HepG2 (cell line): ENCODE measurements around the gene EIF4G1. TPM values are rescaled to one million over a fixed set of nuclear protein-coding genes. Genes with fewer than 3 reads are reported as not detected.

Source experiments
- ATAC-seq: fragments of 200-7000 bp; cut with Tn5 transposase; 3 replicates; pipeline ENCODE4 v1.9.1; 2020; ENCODE audit warnings: mild to moderate bottlenecking, moderate library complexity
- BruUV-seq: library from RNA; stranded (reverse); fragments of 400-500 nt; replicated peaks from 2 replicates; lab custom pipeline; 2021; lab: Mats Ljungman, UMichigan
- CTCF ChIA-PET: fragments of 300-600 bp; formaldehyde crosslinking; extraction: SDS; loops from one replicate; lab custom pipeline; 2021; ENCODE audit warnings: low total read pairs, inconsistent platforms, low intra/inter-chr PET ratio; lab: Yijun Ruan, JAX
- POLR2A ChIA-PET: fragments of 350-600 bp; sonication (Branson Sonifier 250); formaldehyde crosslinking; loops from one replicate; lab custom pipeline; 2020; ENCODE audit warnings: antibody characterized with exemption, inconsistent platforms; lab: Yijun Ruan, JAX
- DNase-seq: peaks from one replicate; pipeline ENCODE4 v3.0.0-alpha.2; 2015; ENCODE audit warnings: low spot score
- FAIRE-seq: peaks from 3 replicates; lab custom pipeline; 2011; peaks lifted over from hg19 to GRCh38; lab: Jason Lieb, UNC
- H2AFZ ChIP-seq: one replicate; pipeline ENCODE4 v1.6.1; 2011; ENCODE audit warnings: low read length, inconsistent platforms
- H3K27ac ChIP-seq: fragments of 300-600 bp; 3 replicates; pipeline ENCODE4 v1.8.0; 2011; ENCODE audit warnings: mixed run types, mild to moderate bottlenecking, mixed read lengths, low read length, inconsistent platforms; ENCODE audit not compliant: insufficient read depth; ENCODE audit errors: extremely low read length
- H3K27me3 ChIP-seq, 2 experiments: fragments of 200-600 bp in 1 of 2; 2 replicates in 1 of 2; 3 replicates in 1 of 2; pipeline versions ENCODE4 v1.6.0 to v1.8.0; 2011; ENCODE audit warnings: low read length in 2 of 2, mild to moderate bottlenecking in 2 of 2, moderate library complexity in 2 of 2, inconsistent platforms in 1 of 2; ENCODE audit not compliant: insufficient read depth in 2 of 2, control insufficient read depth in 1 of 2
- H3K36me3 ChIP-seq, 2 experiments: fragments of 200-600 bp in 1 of 2; replicated peaks in 1 of 2; 2 replicates in 1 of 2; 3 replicates in 1 of 2; pipeline versions ENCODE4 v1.5.1 to v1.8.0; 2011; ENCODE audit warnings: low read length in 2 of 2, inconsistent platforms in 1 of 2; ENCODE audit not compliant: insufficient read depth in 2 of 2, control insufficient read depth in 1 of 2
- H3K4me1 ChIP-seq: 2 replicates; pipeline ENCODE4 v1.5.1; 2012; ENCODE audit warnings: low read length, inconsistent platforms; ENCODE audit not compliant: insufficient read depth
- H3K4me2 ChIP-seq: 2 replicates; pipeline ENCODE4 v1.6.0; 2011; ENCODE audit warnings: low read depth, low read length, inconsistent platforms
- H3K4me3 ChIP-seq, 3 experiments: fragments of 200-600 bp in 1 of 3; sonication (generic), shearing (Covaris generic) in 1 of 3; replicated peaks in 1 of 3; 2 replicates each; pipeline ENCODE4 v1.5.1; 2011 to 2016; ENCODE audit warnings: low read length in 3 of 3, inconsistent platforms in 2 of 3, low read depth in 2 of 3, mild to moderate bottlenecking in 2 of 3, control low read depth in 1 of 3, mixed read lengths in 1 of 3; ENCODE audit not compliant: insufficient read depth in 1 of 3
- H3K79me2 ChIP-seq: one replicate; pipeline ENCODE4 v1.6.1; 2011; ENCODE audit warnings: low read length, inconsistent platforms; ENCODE audit not compliant: insufficient read depth
- H3K9ac ChIP-seq: 2 replicates; pipeline ENCODE4 v1.6.0; 2011; ENCODE audit warnings: mild to moderate bottlenecking, low read depth, low read length, inconsistent platforms; ENCODE audit not compliant: insufficient read depth
- H3K9me3 ChIP-seq: 2 replicates; pipeline ENCODE4 v1.5.1; 2012; ENCODE audit warnings: mild to moderate bottlenecking, low read length
- H4K20me1 ChIP-seq: 2 replicates; pipeline ENCODE4 v1.6.0; 2011; ENCODE audit warnings: inconsistent platforms, mild to moderate bottlenecking, low read length, moderate library complexity; ENCODE audit not compliant: insufficient read depth
- ASH2L ChIP-seq: fragments of 300-600, 200-600 bp; sonication (generic); IDR thresholded peaks from 2 replicates; pipeline ENCODE4 v1.7.0; 2017; ENCODE audit warnings: low read depth, mild to moderate bottlenecking, moderate library complexity, mixed read lengths, low read length; ENCODE audit not compliant: insufficient read length
- CHD4 ChIP-seq: fragments of 200-600 bp; sonication (generic); IDR thresholded peaks from 2 replicates; pipeline ENCODE4 v1.7.0; 2017; ENCODE audit warnings: mild to moderate bottlenecking, low read length, borderline replicate concordance
- FOSL1 ChIP-seq: sonication (generic); formaldehyde crosslinking; IDR thresholded peaks from 2 replicates; pipeline ENCODE4 v1.9.0; 2021; ENCODE audit warnings: missing genetic modification reagents, borderline replicate concordance
- HNRNPH1 ChIP-seq: fragments of 200-400 bp; formaldehyde crosslinking; optimal IDR thresholded peaks from 2 replicates; pipeline ENCODE3; 2017; ENCODE audit warnings: mild to moderate bottlenecking, low read depth, low read length
- NR3C1 ChIP-seq: sonication (generic); formaldehyde crosslinking; IDR thresholded peaks from 2 replicates; pipeline ENCODE4 v1.4.0; 2020; ENCODE audit warnings: missing genetic modification reagents
- PPARG ChIP-seq: conservative IDR thresholded peaks from 2 replicates; pipeline ENCODE4 v1.6.1; 2016; ENCODE audit warnings: missing biosample characterization, missing genetic modification reagents
- PRPF4 ChIP-seq: fragments of 200-400 bp; formaldehyde crosslinking; IDR thresholded peaks from 2 replicates; pipeline ENCODE4 v1.6.1; 2016; ENCODE audit warnings: low read length, low read depth; ENCODE audit not compliant: poor library complexity, severe bottlenecking
- RELA ChIP-seq: sonication (generic); formaldehyde crosslinking; IDR thresholded peaks from 2 replicates; pipeline ENCODE4 v1.4.0; 2020; ENCODE audit warnings: missing genetic modification reagents
- RXRB ChIP-seq: IDR thresholded peaks from 2 replicates; pipeline ENCODE4 v1.6.1; 2016; ENCODE audit warnings: borderline replicate concordance, missing genetic modification reagents, missing compliant biosample characterization
- ZFP90 ChIP-seq: sonication (generic); formaldehyde crosslinking; IDR thresholded peaks from 2 replicates; pipeline ENCODE4 v1.8.0; 2022; ENCODE audit warnings: missing genetic modification reagents, mild to moderate bottlenecking, inconsistent platforms, borderline replicate concordance
- ZNF253 ChIP-seq: sonication (generic); formaldehyde crosslinking; IDR thresholded peaks from 2 replicates; pipeline ENCODE4 v1.8.0; 2022; ENCODE audit warnings: mild to moderate bottlenecking, missing genetic modification reagents, borderline replicate concordance
- ZNF607 ChIP-seq: sonication (generic); formaldehyde crosslinking; IDR thresholded peaks from 2 replicates; pipeline ENCODE4 v1.5.1; 2020; ENCODE audit warnings: missing genetic modification reagents, mild to moderate bottlenecking, borderline replicate concordance
- WGBS: methylation state at CpG from one replicate; pipeline ENCODE4 v1.1.6; 2017; ENCODE audit warnings: low lambda C conversion rate; 5-methylcytosine and 5-hydroxymethylcytosine counted together
- in situ Hi-C: cut with HindIII; loops from 2 replicates; pipeline ENCODE4 v1.10.0; 2017; ENCODE audit warnings: low pct_unique_long_range_greater_than_20kb; ENCODE audit not compliant: extremely low pct_ligation_motif_present
- intact Hi-C: fragments of 100-400 bp; cut with micrococcal nuclease; formaldehyde crosslinking; loops from one replicate; pipeline ENCODE4 v1.10.0; 2022; ENCODE audit not compliant: unreplicated experiment
- polyA plus RNA-seq, 8 experiments: library from polyadenylated mRNA; depleted of rRNA in 3 of 8; stranded (reverse) in 7 of 8; unstranded in 1 of 8; fragments of >200 nt; fragmentation: Illumina TruSeq in 4 of 8; extraction: Trizol in 4 of 8; gene quantifications; 2 replicates each; pipeline versions ENCODE4 v1.2.1 to v1.2.3, GENCODE V29; 2011 to 2016; ENCODE audit warnings: low read depth in 4 of 8, missing spikeins in 1 of 8, mixed read lengths in 1 of 8; ENCODE audit not compliant: insufficient read depth in 1 of 8
- total RNA-seq, 5 experiments: library from RNA; depleted of rRNA; stranded (reverse); fragments of >200 nt; fragmentation: Illumina TruSeq; extraction: Trizol; gene quantifications; 2 replicates each; pipeline ENCODE4 v1.2.3, GENCODE V29; 2016; ENCODE audit warnings: low read depth in 1 of 5
- TF ChIP-seq, protein P1 (sequence below): sonication (generic); formaldehyde crosslinking; IDR thresholded peaks from 2 replicates; pipeline ENCODE4 v1.5.0; 2020; ENCODE audit warnings: missing genetic modification reagents
- TF ChIP-seq, protein P2 (sequence below): IDR thresholded peaks from 2 replicates; pipeline ENCODE4 v1.6.1; 2016; ENCODE audit warnings: low read depth, control low read depth
- TF ChIP-seq, protein P3 (sequence below): sonication (generic); formaldehyde crosslinking; IDR thresholded peaks from 2 replicates; pipeline ENCODE4 v1.4.0; 2020; ENCODE audit warnings: missing genetic modification reagents

EIF4G1 gene
- total and polyA plus RNA-seq, 2 of the 13 experiments (the other 11 are each of a cell fraction or from before 2014, with no cell fraction given), result 208 to 213 TPM

DNA sequence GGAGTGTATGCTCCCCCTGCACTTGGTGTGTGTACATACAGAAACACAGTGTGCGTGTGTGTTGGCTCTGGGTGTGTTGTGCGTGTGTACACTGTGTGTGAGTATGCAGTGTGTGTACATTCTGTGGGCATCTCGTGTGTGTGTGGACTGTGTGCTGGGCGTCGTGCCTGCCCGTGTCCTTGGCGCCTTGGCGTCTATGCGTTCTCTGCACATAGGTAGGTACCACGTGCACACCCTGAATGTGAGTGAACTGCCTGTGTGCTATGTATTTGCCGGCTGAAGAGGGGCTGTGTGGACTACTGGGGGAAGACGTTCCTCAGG lies 39.1 kb upstream of the EIF4G1 start:
- ChIA-PET CTCF (no interaction called here), POLR2A (no interaction called here)
- Histone ChIP-seq H3K9ac (no peak overlapping the region), H3K4me1 (no peaks in the 10 kb centered on the region), H3K9me3 (no peaks in the 10 kb centered on the region), H2AFZ (no peak overlapping the region), H3K27ac (no peak overlapping the region)
- FAIRE-seq (no peak), ATAC-seq (no peak)
- in situ Hi-C loops, result no loop called here
- intact Hi-C loops, result no loop called here
- BruUV-seq, result no TSS peak
- TF ChIP-seq, protein P1, sequence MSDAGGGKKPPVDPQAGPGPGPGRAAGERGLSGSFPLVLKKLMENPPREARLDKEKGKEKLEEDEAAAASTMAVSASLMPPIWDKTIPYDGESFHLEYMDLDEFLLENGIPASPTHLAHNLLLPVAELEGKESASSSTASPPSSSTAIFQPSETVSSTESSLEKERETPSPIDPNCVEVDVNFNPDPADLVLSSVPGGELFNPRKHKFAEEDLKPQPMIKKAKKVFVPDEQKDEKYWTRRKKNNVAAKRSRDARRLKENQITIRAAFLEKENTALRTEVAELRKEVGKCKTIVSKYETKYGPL, result no peak
- no peak for TF ChIP-seq HNRNPH1
- no peak for TF ChIP-seq FOSL1 (CRISPR knock-in tag)
- TF ChIP-seq PRPF4, result no peak
- TF ChIP-seq RELA (CRISPR knock-in tag), result no peak
- no peak for TF ChIP-seq ZNF607 (CRISPR knock-in tag)
- no peak for TF ChIP-seq ASH2L
- no peak for TF ChIP-seq RXRB (CRISPR knock-in tag)
- no peak for TF ChIP-seq ZNF253 (CRISPR knock-in tag)
- TF ChIP-seq, protein P2, sequence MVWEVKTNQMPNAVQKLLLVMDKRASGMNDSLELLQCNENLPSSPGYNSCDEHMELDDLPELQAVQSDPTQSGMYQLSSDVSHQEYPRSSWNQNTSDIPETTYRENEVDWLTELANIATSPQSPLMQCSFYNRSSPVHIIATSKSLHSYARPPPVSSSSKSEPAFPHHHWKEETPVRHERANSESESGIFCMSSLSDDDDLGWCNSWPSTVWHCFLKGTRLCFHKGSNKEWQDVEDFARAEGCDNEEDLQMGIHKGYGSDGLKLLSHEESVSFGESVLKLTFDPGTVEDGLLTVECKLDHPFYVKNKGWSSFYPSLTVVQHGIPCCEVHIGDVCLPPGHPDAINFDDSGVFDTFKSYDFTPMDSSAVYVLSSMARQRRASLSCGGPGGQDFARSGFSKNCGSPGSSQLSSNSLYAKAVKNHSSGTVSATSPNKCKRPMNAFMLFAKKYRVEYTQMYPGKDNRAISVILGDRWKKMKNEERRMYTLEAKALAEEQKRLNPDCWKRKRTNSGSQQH (CRISPR knock-in tag), result no peak
- no peak for TF ChIP-seq PPARG (CRISPR knock-in tag)
- TF ChIP-seq, protein P3, sequence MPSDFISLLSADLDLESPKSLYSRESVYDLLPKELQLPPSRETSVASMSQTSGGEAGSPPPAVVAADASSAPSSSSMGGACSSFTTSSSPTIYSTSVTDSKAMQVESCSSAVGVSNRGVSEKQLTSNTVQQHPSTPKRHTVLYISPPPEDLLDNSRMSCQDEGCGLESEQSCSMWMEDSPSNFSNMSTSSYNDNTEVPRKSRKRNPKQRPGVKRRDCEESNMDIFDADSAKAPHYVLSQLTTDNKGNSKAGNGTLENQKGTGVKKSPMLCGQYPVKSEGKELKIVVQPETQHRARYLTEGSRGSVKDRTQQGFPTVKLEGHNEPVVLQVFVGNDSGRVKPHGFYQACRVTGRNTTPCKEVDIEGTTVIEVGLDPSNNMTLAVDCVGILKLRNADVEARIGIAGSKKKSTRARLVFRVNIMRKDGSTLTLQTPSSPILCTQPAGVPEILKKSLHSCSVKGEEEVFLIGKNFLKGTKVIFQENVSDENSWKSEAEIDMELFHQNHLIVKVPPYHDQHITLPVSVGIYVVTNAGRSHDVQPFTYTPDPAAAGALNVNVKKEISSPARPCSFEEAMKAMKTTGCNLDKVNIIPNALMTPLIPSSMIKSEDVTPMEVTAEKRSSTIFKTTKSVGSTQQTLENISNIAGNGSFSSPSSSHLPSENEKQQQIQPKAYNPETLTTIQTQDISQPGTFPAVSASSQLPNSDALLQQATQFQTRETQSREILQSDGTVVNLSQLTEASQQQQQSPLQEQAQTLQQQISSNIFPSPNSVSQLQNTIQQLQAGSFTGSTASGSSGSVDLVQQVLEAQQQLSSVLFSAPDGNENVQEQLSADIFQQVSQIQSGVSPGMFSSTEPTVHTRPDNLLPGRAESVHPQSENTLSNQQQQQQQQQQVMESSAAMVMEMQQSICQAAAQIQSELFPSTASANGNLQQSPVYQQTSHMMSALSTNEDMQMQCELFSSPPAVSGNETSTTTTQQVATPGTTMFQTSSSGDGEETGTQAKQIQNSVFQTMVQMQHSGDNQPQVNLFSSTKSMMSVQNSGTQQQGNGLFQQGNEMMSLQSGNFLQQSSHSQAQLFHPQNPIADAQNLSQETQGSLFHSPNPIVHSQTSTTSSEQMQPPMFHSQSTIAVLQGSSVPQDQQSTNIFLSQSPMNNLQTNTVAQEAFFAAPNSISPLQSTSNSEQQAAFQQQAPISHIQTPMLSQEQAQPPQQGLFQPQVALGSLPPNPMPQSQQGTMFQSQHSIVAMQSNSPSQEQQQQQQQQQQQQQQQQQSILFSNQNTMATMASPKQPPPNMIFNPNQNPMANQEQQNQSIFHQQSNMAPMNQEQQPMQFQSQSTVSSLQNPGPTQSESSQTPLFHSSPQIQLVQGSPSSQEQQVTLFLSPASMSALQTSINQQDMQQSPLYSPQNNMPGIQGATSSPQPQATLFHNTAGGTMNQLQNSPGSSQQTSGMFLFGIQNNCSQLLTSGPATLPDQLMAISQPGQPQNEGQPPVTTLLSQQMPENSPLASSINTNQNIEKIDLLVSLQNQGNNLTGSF (CRISPR knock-in tag), result no peak
- TF ChIP-seq CHD4, result no peak
- TF ChIP-seq ZFP90 (CRISPR knock-in tag), result no peak
- TF ChIP-seq NR3C1, result no peak
- TF ChIP-seq, all 625 proteins: peak for 0
- Histone ChIP-seq H3K27me3 (peaks cover 9 to 52% of the 10 kb centered on the region in 2 experiments; a peak in 4 of 5 replicates), H3K79me2 (no peaks in the 10 kb centered on the region), H3K4me3 (no peak overlapping the region), H3K36me3 (no peaks in the 10 kb centered on the region), H3K4me2 (no peak overlapping the region), H4K20me1 (no peaks in the 10 kb centered on the region)
- DNase-seq, result no peak
- WGBS, result 59% methylated on average over 12 of the region's 12 CpGs
